Lung (tissue), 12 donors: Measurements from ENCODE around the gene HEXD. TPM values are rescaled to one million over a fixed set of nuclear protein-coding genes. Genes with fewer than 3 reads are reported as not detected.
"Not testable (repeated sequence)": the region's sequence is repeated elsewhere in the genome, so short reads cannot be mapped to it uniquely, and the experiment has no call there.

Experiments
- ATAC-seq: fragments of 200-7000 bp; cut with Tn5 transposase; one replicate; pipeline ENCODE4 v1.9.1; 2020; ENCODE audit warnings: moderate number of reproducible peaks; ENCODE audit not compliant: insufficient read depth, low FRiP score
- DNase-seq, 3 donors: peaks; one replicate each; pipeline ENCODE4 v3.0.0-alpha.2; 2013 to 2017
- H3K27ac ChIP-seq, 2 donors: one replicate each; pipeline ENCODE4 v1.5.1; 2013; ENCODE audit warnings: mild to moderate bottlenecking in 2 of 2, moderate library complexity in 2 of 2, control low read depth in 1 of 2, inconsistent platforms in 1 of 2, low read depth in 1 of 2, low read length in 1 of 2
- H3K27me3 ChIP-seq, 3 donors: one replicate each; pipeline ENCODE4 v1.5.1; 2013; ENCODE audit warnings: low read length in 2 of 3; ENCODE audit not compliant: control insufficient read depth in 3 of 3, insufficient read depth in 3 of 3
- H3K36me3 ChIP-seq, 4 donors: one replicate each; pipeline ENCODE4 v1.5.1; 2013; ENCODE audit warnings: low read length in 4 of 4, mild to moderate bottlenecking in 1 of 4, moderate library complexity in 1 of 4; ENCODE audit not compliant: control insufficient read depth in 4 of 4, insufficient read depth in 4 of 4
- H3K4me1 ChIP-seq, 5 donors: one replicate each; pipeline ENCODE4 v1.5.1; 2013; ENCODE audit warnings: low read length in 5 of 5, mild to moderate bottlenecking in 2 of 5, moderate library complexity in 1 of 5; ENCODE audit not compliant: control insufficient read depth in 5 of 5, insufficient read depth in 5 of 5
- H3K4me3 ChIP-seq: one replicate; pipeline ENCODE4 v1.5.1; 2013; ENCODE audit warnings: mild to moderate bottlenecking, control low read depth, moderate library complexity
- H3K9ac ChIP-seq, 2 donors: one replicate each; pipeline ENCODE4 v1.5.1; 2013; ENCODE audit warnings: low read length in 2 of 2, control low read depth in 1 of 2; ENCODE audit not compliant: insufficient read depth in 1 of 2
- H3K9me3 ChIP-seq, 4 donors: one replicate each; pipeline ENCODE4 v1.5.1; 2013; ENCODE audit warnings: low read length in 3 of 4, mild to moderate bottlenecking in 1 of 4, moderate library complexity in 1 of 4; ENCODE audit not compliant: control insufficient read depth in 4 of 4, insufficient read depth in 3 of 4
- CTCF ChIP-seq: IDR thresholded peaks from 2 replicates; pipeline ENCODE4 v1.5.1; 2012; ENCODE audit warnings: mild to moderate bottlenecking; ENCODE audit errors: control extremely low read depth, extremely low read depth
- WGBS, 2 donors: extraction: QIAGEN DNeasy Blood & Tissue Kit; methylation state at CpG; one replicate each; pipeline ENCODE4 v1.1.7; 2013; 5-methylcytosine and 5-hydroxymethylcytosine counted together
- polyA plus RNA-seq, 2 donors: library from polyadenylated mRNA; stranded (reverse); fragments of 200-250 nt; gene quantifications; one replicate each; pipeline ENCODE4 v1.2.1, GENCODE V29; 2013
- total RNA-seq, 2 donors: library from RNA; depleted of rRNA in 1 of 2; stranded (reverse); fragments of >200 nt in 1 of 2; gene quantifications; one replicate each; pipeline ENCODE4 v1.2.1, GENCODE V29; 2014 to 2021
- donor health status: control.
- donor health status: control.
- donor health status: Bipolar disorder and iron deficiency.
- donor health status: healthy.
- donor health status: DM: yes; HTN: yes; CAD: no.

The HEXD gene
- total and polyA plus RNA-seq, 4 donors, result 28.4 to 57.3 (median 37.4) TPM

GRCh38 chr17:82408938-82409318, 9.2 kb upstream of the HEXD start:
- 95% methylated on average over 21 of the region's 21 CpGs for WGBS, 2 donors
- Histone ChIP-seq H3K4me3 (no peak overlapping the region), H3K9me3 (no peaks in the 10 kb centered on the region), H3K27me3 (no peaks in the 10 kb centered on the region), H3K27ac (no peak overlapping the region), H3K36me3 (peaks cover 0 to 23% (median 0%) of the 10 kb centered on the region in 4 donors), H3K9ac (no peak overlapping the region), H3K4me1 (no peaks in the 10 kb centered on the region)
- ATAC-seq (no peak), DNase-seq (no peak)
- no peak for TF ChIP-seq CTCF

- DNase-seq, result no peak
- no peak for TF ChIP-seq CTCF
- Histone ChIP-seq H3K27ac (no peak overlapping the region), H3K36me3 (peaks cover 0 to 19% (median 0%) of the 10 kb centered on the region in 4 donors), H3K9ac (no peak overlapping the region), H3K4me3 (no peak overlapping the region), H3K4me1 (peaks cover 0 to 4% (median 0%) of the 10 kb centered on the region in 5 donors), H3K9me3 (no peaks in the 10 kb centered on the region), H3K27me3 (no peaks in the 10 kb centered on the region)
- WGBS, 2 donors, result 89 to 94% methylated on average over 14 of the region's 14 CpGs
- ATAC-seq, result no peak
Measured at GRCh38 chr17:82410014-82410716, 8.0 kb upstream of the HEXD start.

- 96 to 97% methylated on average over 24 of the region's 24 CpGs for WGBS, 2 donors
- no peak overlapping the region for H3K27ac ChIP-seq
- H3K4me1 ChIP-seq, result peaks cover 0 to 4% (median 0%) of the 10 kb centered on the region in 5 donors
- ATAC-seq, result no peak
- no peak overlapping the region for H3K4me3 ChIP-seq
- no peak overlapping the region for H3K9ac ChIP-seq
- H3K36me3 ChIP-seq, result peaks cover 0 to 19% (median 0%) of the 10 kb centered on the region in 4 donors
- DNase-seq, result no peak
- H3K27me3 ChIP-seq, result no peaks in the 10 kb centered on the region
- no peaks in the 10 kb centered on the region for H3K9me3 ChIP-seq
- no peak for TF ChIP-seq CTCF
Measured at GRCh38 chr17:82411396-82412053, 6.6 kb upstream of the HEXD start.

- H3K4me3 ChIP-seq, H3K9ac ChIP-seq, ATAC-seq, H3K27ac ChIP-seq, H3K27me3 ChIP-seq, H3K9me3 ChIP-seq, H3K4me1 ChIP-seq, DNase-seq: not testable (repeated sequence)
- H3K36me3 ChIP-seq, result peaks cover 0 to 19% (median 0%) of the 10 kb centered on the region in 4 donors
- WGBS, 2 donors, result 95% methylated on average over 15 to 16 of the region's 16 CpGs
Measured at GRCh38 chr17:82412081-82412480, 6.1 kb upstream of the HEXD start.
